ENCODE measurements around the gene KCTD20. TPM values are rescaled to one million over a fixed set of nuclear protein-coding genes. Genes with fewer than 3 reads are reported as not detected.

The KCTD20 gene
- total RNA-seq, 1 donor from 2014 or later, result 48.1 TPM

- H3K4me3 Mint-ChIP-seq, result no peak overlapping the region
- no peak overlapping the region for H3K27ac Mint-ChIP-seq (ENCODE audit: unreplicated experiment)
- TF ChIP-seq CTCF (conservative IDR thresholded peaks at IDR 0.05), result no peak
- peaks cover 4% of the 10 kb centered on the region for H3K36me3 Mint-ChIP-seq (ENCODE audit: low read depth)
- H3K27me3 Mint-ChIP-seq (ENCODE audit: low read depth), result no peaks in the 10 kb centered on the region
- H3K4me1 Mint-ChIP-seq, result no peaks in the 10 kb centered on the region
- H3K9me3 Mint-ChIP-seq, result no peaks in the 10 kb centered on the region
- no peak for DNase-seq (ENCODE audit: low read depth, low spot score)
These were observed 76.6 kb downstream of the KCTD20 start for GRCh38 chr6:36519352-36519751.

- Mint-ChIP-seq H3K9me3 (no peaks in the 10 kb centered on the region), H3K27ac (ENCODE audit: unreplicated experiment) (no peak overlapping the region), H3K36me3 (ENCODE audit: low read depth) (peaks cover 8% of the 10 kb centered on the region), H3K27me3 (ENCODE audit: low read depth) (no peaks in the 10 kb centered on the region), H3K4me1 (peaks cover 4% of the 10 kb centered on the region), H3K4me3 (no peak overlapping the region)
- no peak for DNase-seq (ENCODE audit: low read depth, low spot score)
- no peak for TF ChIP-seq CTCF (conservative IDR thresholded peaks at IDR 0.05)
These were observed 80.7 kb downstream of the KCTD20 start for GRCh38 chr6:36523451-36523850.

GRCh38 chr6:36523936-36524499 lies 81.2 kb downstream of the KCTD20 start:
- Mint-ChIP-seq H3K27ac (ENCODE audit: unreplicated experiment) (no peak overlapping the region), H3K9me3 (no peaks in the 10 kb centered on the region), H3K27me3 (ENCODE audit: low read depth) (no peaks in the 10 kb centered on the region), H3K4me3 (no peak overlapping the region), H3K36me3 (ENCODE audit: low read depth) (peaks cover 6% of the 10 kb centered on the region), H3K4me1 (peaks cover 4% of the 10 kb centered on the region)
- TF ChIP-seq CTCF (conservative IDR thresholded peaks at IDR 0.05), result no peak
- DNase-seq (ENCODE audit: low read depth, low spot score), result no peak

- Mint-ChIP-seq H3K4me3 (no peak overlapping the region), H3K27me3 (ENCODE audit: low read depth) (no peaks in the 10 kb centered on the region), H3K9me3 (no peaks in the 10 kb centered on the region), H3K27ac (ENCODE audit: unreplicated experiment) (no peak overlapping the region), H3K4me1 (peaks cover 4% of the 10 kb centered on the region), H3K36me3 (ENCODE audit: low read depth) (peaks cover 5% of the 10 kb centered on the region)
- no peak for DNase-seq (ENCODE audit: low read depth, low spot score)
- TF ChIP-seq CTCF (conservative IDR thresholded peaks at IDR 0.05), result no peak
These were observed 82.1 kb downstream of the KCTD20 start for GRCh38 chr6:36524871-36525270.

GRCh38 chr6:36525346-36525745 lies 82.5 kb downstream of the KCTD20 start:
- Mint-ChIP-seq H3K27ac (ENCODE audit: unreplicated experiment) (no peak overlapping the region), H3K4me1 (peaks cover 4% of the 10 kb centered on the region), H3K9me3 (no peaks in the 10 kb centered on the region), H3K36me3 (ENCODE audit: low read depth) (peaks cover 5% of the 10 kb centered on the region), H3K4me3 (no peak overlapping the region), H3K27me3 (ENCODE audit: low read depth) (no peaks in the 10 kb centered on the region)
- no peak for TF ChIP-seq CTCF (conservative IDR thresholded peaks at IDR 0.05)
- DNase-seq (ENCODE audit: low read depth, low spot score), result no peak
